ENCODE data around the gene PRICKLE4. TPM values are rescaled to one million over a fixed set of nuclear protein-coding genes. Genes with fewer than 3 reads are reported as not detected.

The PRICKLE4 gene
- total RNA-seq, 4 donors from 2014 or later: 2.1 to 5.8 (median 4.1) TPM

GRCh38 chr6:41791984-41792383 lies 11.4 kb downstream of the PRICKLE4 start:
- Histone ChIP-seq H3K27me3 (no peaks in the 10 kb centered on the region), H3K27ac (replicated peaks in 1 of 4) (no peak overlapping the region), H3K4me3 (no peak overlapping the region), H3K9me3 (no peaks in the 10 kb centered on the region), H3K36me3 (peaks cover 26 to 79% (median 49%) of the 10 kb centered on the region in 4 donors), H3K4me1 (peaks cover 12 to 20% (median 16%) of the 10 kb centered on the region in 4 donors)
- intact Hi-C loops (cut with DNase I): no loop called here
- WGBS: 90% methylated on average over 4 of the region's 4 CpGs
- TF ChIP-seq EP300 (IDR thresholded peaks at IDR 0.05) (no peak), CTCF (IDR thresholded peaks at IDR 0.05) (no peak), POLR2AphosphoS5 (IDR thresholded peaks at IDR 0.05) (no peak), POLR2A (IDR thresholded peaks at IDR 0.05; ENCODE audit: low read depth) (no peak)
- no peak for DNase-seq (ENCODE audit: extremely low spot score)

DNA sequence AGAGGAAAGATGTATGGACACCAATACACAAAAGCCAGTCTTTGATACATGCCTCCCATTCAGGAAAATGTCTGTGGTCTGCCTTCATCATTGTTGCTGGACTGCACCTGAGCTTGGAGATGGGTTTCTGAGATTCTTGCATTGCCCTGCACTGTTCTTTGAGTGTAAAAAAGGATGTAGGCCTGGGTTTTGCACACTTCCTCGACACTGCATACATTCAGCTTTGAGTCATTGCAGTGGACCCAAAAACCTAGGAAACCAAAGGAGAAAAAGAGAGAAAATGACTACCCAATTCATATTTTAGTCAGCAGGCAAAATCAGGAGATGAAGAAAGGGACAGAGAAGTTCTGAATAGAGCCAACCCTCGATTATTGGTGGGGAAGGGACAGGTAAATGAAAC lies 15.9 kb downstream of the PRICKLE4 start:
- Histone ChIP-seq H3K27me3 (no peaks in the 10 kb centered on the region), H3K9me3 (no peaks in the 10 kb centered on the region), H3K36me3 (peaks cover 9 to 85% (median 32%) of the 10 kb centered on the region in 4 donors), H3K27ac (replicated peaks in 1 of 4) (no peak overlapping the region), H3K4me3 (no peak overlapping the region), H3K4me1 (peaks cover 0 to 9% (median 0%) of the 10 kb centered on the region in 4 donors)
- intact Hi-C loops (cut with DNase I): no loop called here
- TF ChIP-seq POLR2A (IDR thresholded peaks at IDR 0.05; ENCODE audit: low read depth) (no peak), CTCF (IDR thresholded peaks at IDR 0.05) (no peak), POLR2AphosphoS5 (IDR thresholded peaks at IDR 0.05) (no peak), EP300 (IDR thresholded peaks at IDR 0.05) (no peak)
- DNase-seq (ENCODE audit: extremely low spot score): no peak
- WGBS: 95% methylated on average over 2 of the region's 2 CpGs

- intact Hi-C loops (cut with DNase I): no loop called here
- Histone ChIP-seq H3K4me1 (peaks cover 0 to 7% (median 0%) of the 10 kb centered on the region in 4 donors), H3K27ac (replicated peaks in 1 of 4) (no peak overlapping the region)
These were observed 18.4 kb downstream of the PRICKLE4 start for GRCh38 chr6:41798901-41799558.

DNA sequence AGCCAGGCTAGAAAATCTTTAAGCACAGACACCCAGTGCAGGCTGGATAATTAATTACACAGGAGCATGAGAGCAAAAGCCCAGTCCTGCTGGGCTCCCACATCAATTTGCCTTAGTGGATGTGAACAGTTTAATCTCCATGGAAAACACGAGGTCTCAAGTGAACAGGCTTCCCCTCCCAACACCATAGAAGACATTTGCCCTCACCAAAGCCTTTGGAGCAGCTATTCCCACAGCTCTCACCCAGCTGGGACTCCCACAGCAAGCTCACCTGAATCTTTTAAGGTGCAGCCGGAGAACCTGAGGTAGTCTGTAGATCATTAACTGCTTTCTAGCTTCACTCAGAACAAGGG lies 19.0 kb downstream of the PRICKLE4 start:
- Histone ChIP-seq H3K4me1 (peaks cover 0 to 3% (median 0%) of the 10 kb centered on the region in 4 donors), H3K36me3 (peaks cover 0 to 58% (median 20%) of the 10 kb centered on the region in 4 donors), H3K9me3 (no peaks in the 10 kb centered on the region), H3K4me3 (no peak overlapping the region), H3K27ac (replicated peaks in 1 of 4) (no peak overlapping the region), H3K27me3 (no peaks in the 10 kb centered on the region)
- TF ChIP-seq EP300 (IDR thresholded peaks at IDR 0.05): no peak
- no peak for TF ChIP-seq POLR2A (IDR thresholded peaks at IDR 0.05; ENCODE audit: low read depth)
- TF ChIP-seq CTCF (IDR thresholded peaks at IDR 0.05): no peak
- no peak for TF ChIP-seq POLR2AphosphoS5 (IDR thresholded peaks at IDR 0.05)
- intact Hi-C loops (cut with DNase I): no loop called here
- WGBS: 92% methylated on average over 2 of the region's 2 CpGs
- no peak for DNase-seq (ENCODE audit: extremely low spot score)

More at GRCh38 chr6:41798901-41799558, 18.4 kb downstream of the PRICKLE4 start:
- H3K27me3 ChIP-seq: no peaks in the 10 kb centered on the region
- peaks cover 0 to 60% (median 20%) of the 10 kb centered on the region in 4 donors for H3K36me3 ChIP-seq
- TF ChIP-seq CTCF (IDR thresholded peaks at IDR 0.05): no peak
- no peak for DNase-seq (ENCODE audit: extremely low spot score)
- H3K4me3 ChIP-seq: no peak overlapping the region
- 98% methylated on average over 7 of the region's 7 CpGs for WGBS
- no peaks in the 10 kb centered on the region for H3K9me3 ChIP-seq

DNA sequence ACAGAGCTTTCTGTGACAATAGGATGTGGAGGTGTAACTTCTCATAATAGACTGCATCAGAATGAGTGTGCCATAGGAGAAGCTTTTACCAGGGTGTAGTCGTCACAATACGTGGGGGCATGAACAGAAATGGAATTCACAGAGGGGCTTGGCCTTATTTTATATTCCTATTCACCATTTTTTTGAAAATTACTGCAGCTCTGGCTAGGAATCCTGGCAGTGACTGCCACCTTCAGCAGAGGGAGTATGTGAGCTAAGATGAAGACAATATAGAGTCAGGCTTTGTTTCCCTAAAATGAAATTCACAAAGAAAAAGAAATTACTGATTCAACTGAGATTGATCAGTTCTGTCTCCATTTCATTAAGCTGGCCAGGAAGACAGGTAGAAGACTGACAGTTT lies 20.8 kb downstream of the PRICKLE4 start:
- TF ChIP-seq CTCF (IDR thresholded peaks at IDR 0.05) (peak in 1 of 3 experiments; percentile 16), EP300 (IDR thresholded peaks at IDR 0.05) (no peak)
- WGBS: 84% methylated on average over 2 of the region's 2 CpGs

More for the DNA sequence above, 20.8 kb downstream of the PRICKLE4 start:
- Histone ChIP-seq H3K4me1 (no peaks in the 10 kb centered on the region), H3K36me3 (peaks cover 9 to 54% (median 23%) of the 10 kb centered on the region in 4 donors), H3K4me3 (no peak overlapping the region), H3K9me3 (no peaks in the 10 kb centered on the region), H3K27ac (replicated peaks in 1 of 4) (no peak overlapping the region), H3K27me3 (no peaks in the 10 kb centered on the region)
- intact Hi-C loops (cut with DNase I): no loop called here
- DNase-seq (ENCODE audit: extremely low spot score): no peak
